Measurements from ENCODE around the gene PAX8.
A peak's percentile ranks its signal among the peaks of the same experiment; 100 is the strongest.
"Not testable (repeated sequence)": the region's sequence is repeated elsewhere in the genome, so short reads cannot be mapped to it uniquely, and the experiment has no call there.

Gene PAX8

GRCh38 chr2:113288674-113289149 is 10.0 kb upstream of the PAX8 start:
- DNase-seq, ATAC-seq: not testable (repeated sequence)

GRCh38 chr2:113288117-113288673 is 9.5 kb upstream of the PAX8 start:
- not testable (repeated sequence) for ATAC-seq

GRCh38 chr2:113285816-113286215 is 7.1 kb upstream of the PAX8 start:
- DNase-seq (no peak), ATAC-seq (no peak)

More at GRCh38 chr2:113288117-113288673, 9.5 kb upstream of the PAX8 start:
- DNase-seq, result not testable (repeated sequence)

GRCh38 chr2:113284999-113285398 is 6.3 kb upstream of the PAX8 start:
- not testable (repeated sequence) for ATAC-seq, DNase-seq

GRCh38 chr2:113284476-113284875 is 5.8 kb upstream of the PAX8 start:
- no peak for ATAC-seq

GRCh38 chr2:113283704-113284284 is 5.1 kb upstream of the PAX8 start:
- ATAC-seq (no peak), DNase-seq (no peak)

More at GRCh38 chr2:113284476-113284875, 5.8 kb upstream of the PAX8 start:
- DNase-seq, result no peak

GRCh38 chr2:113282747-113283533 is 4.2 kb upstream of the PAX8 start:
- DNase-seq (no peak), ATAC-seq (no peak)

- DNase-seq, result no peak
- no peak for ATAC-seq
Measured at GRCh38 chr2:113281910-113282746, 3.4 kb upstream of the PAX8 start.

- ATAC-seq (no peak), DNase-seq (no peak)
Measured at GRCh38 chr2:113278073-113278741, 514 bp downstream of the PAX8 start.

GRCh38 chr2:113277474-113278072 is 1.1 kb downstream of the PAX8 start:
- DNase-seq (no peak), ATAC-seq (no peak)

- peak; percentile 13 for DNase-seq
- ATAC-seq, result no peak
Measured at GRCh38 chr2:113276761-113277425, 1.8 kb downstream of the PAX8 start.

- DNase-seq, result no peak
- ATAC-seq, result no peak
Measured at GRCh38 chr2:113276216-113276760, 2.4 kb downstream of the PAX8 start.

- no peak for DNase-seq
- no peak for ATAC-seq
Measured at GRCh38 chr2:113275556-113276215, 3.0 kb downstream of the PAX8 start.

- ATAC-seq (no peak), DNase-seq (no peak)
Measured at GRCh38 chr2:113274432-113274831, 4.3 kb downstream of the PAX8 start.

GRCh38 chr2:113273981-113274380 is 4.7 kb downstream of the PAX8 start:
- DNase-seq (no peak), ATAC-seq (no peak)

- peak; percentile 26 for DNase-seq
- ATAC-seq, result peak; percentile 76
Measured at GRCh38 chr2:113273027-113273551, 5.6 kb downstream of the PAX8 start.

GRCh38 chr2:113272477-113272876 is 6.2 kb downstream of the PAX8 start:
- ATAC-seq (no peak), DNase-seq (no peak)

GRCh38 chr2:113268621-113269360 is 9.9 kb downstream of the PAX8 start:
- DNase-seq (no peak), ATAC-seq (no peak)

- DNase-seq (no peak), ATAC-seq (no peak)
Measured at GRCh38 chr2:113266431-113266830, 12.3 kb downstream of the PAX8 start.

Data from stimulated activated naive CD8-positive, alpha-beta T cell treated with anti-CD3 and anti-CD28 coated beads, Interleukin-15, Interleukin-2, amounts not matched to agents 100 U/mL and 50 U/mL, for 24 hours (primary cell).